HCT116 (cell line): ENCODE results near the gene LY6G6F. TPM values are rescaled to one million over a fixed set of nuclear protein-coding genes. Genes with fewer than 3 reads are reported as not detected.
A peak's percentile ranks its signal among the peaks of the same experiment; 100 is the strongest.

ENCODE experiments used
- ATAC-seq: fragments of 200-7000 bp; cut with Tn5 transposase; 2 replicates; pipeline ENCODE4 v1.9.1; 2020; ENCODE audit warnings: mild to moderate bottlenecking, moderate library complexity
- BruUV-seq: library from RNA; stranded (reverse); fragments of 400-500 nt; replicated peaks from 2 replicates; lab custom pipeline; 2021; lab: Mats Ljungman, UMichigan
- CTCF ChIA-PET: fragments of 300-600 bp; sonication (Branson Sonifier 250); formaldehyde crosslinking; loops from one replicate; lab custom pipeline; 2021; ENCODE audit warnings: antibody characterized with exemption; lab: Charles Lee
- POLR2A ChIA-PET: fragments of 300-600, 350-600 bp; sonication (Branson Sonifier 250); formaldehyde crosslinking; loops from one replicate; lab custom pipeline; 2021; ENCODE audit warnings: antibody characterized with exemption; lab: Charles Lee
- RAD21 ChIA-PET, 2 experiments: fragments of 300-600 bp; sonication (Branson Sonifier 250); formaldehyde crosslinking; loops; one replicate each; lab custom pipeline; 2023; ENCODE audit warnings: low total read pairs in 2 of 2; ENCODE audit not compliant: uncharacterized antibody in 2 of 2, unreplicated experiment in 2 of 2, low non-redundant PET in 1 of 2; lab: Charles Lee
- DNase-seq: peaks from one replicate; pipeline ENCODE4 v3.0.0-alpha.2; 2010; ENCODE audit warnings: low read depth, low spot score
- H2AFZ ChIP-seq: fragments of 200-600 bp; shearing (Covaris generic), sonication (generic); 2 replicates; pipeline ENCODE4 v1.6.1; 2017; ENCODE audit warnings: low read depth, mixed run types, mixed read lengths, antibody characterized with exemption, low read length; ENCODE audit not compliant: poor library complexity, severe bottlenecking
- H3K27ac ChIP-seq: 2 replicates; pipeline ENCODE4 v1.5.1; 2012; ENCODE audit warnings: low read depth, low read length
- H3K27me3 ChIP-seq: fragments of 200-600 bp; sonication (generic); 2 replicates; pipeline ENCODE4 v1.6.1; 2016; ENCODE audit warnings: mixed run types, low read length, mixed read lengths; ENCODE audit not compliant: insufficient read depth
- H3K36me3 ChIP-seq, 2 experiments: fragments of 200-500 bp in 1 of 2; fragments of 200-600 bp in 1 of 2; sonication (Bioruptor generic) in 1 of 2; sonication (generic) in 1 of 2; 2 replicates each; pipeline versions ENCODE4 v1.5.1 to v1.6.1; 2014 to 2016; ENCODE audit warnings: low read length in 2 of 2, inconsistent platforms in 1 of 2, mixed read lengths in 1 of 2, mixed run types in 1 of 2; ENCODE audit not compliant: insufficient read depth in 2 of 2, control insufficient read depth in 1 of 2
- H3K4me1 ChIP-seq, 2 experiments: fragments of 200-600 bp in 1 of 2; sonication (generic) in 1 of 2; 2 replicates each; pipeline versions ENCODE4 v1.5.1 to v1.6.1; 2012 to 2017; ENCODE audit warnings: low read length in 2 of 2, inconsistent platforms in 1 of 2, mild to moderate bottlenecking in 1 of 2, mixed read lengths in 1 of 2, mixed run types in 1 of 2, moderate library complexity in 1 of 2; ENCODE audit not compliant: insufficient read depth in 2 of 2, control insufficient read depth in 1 of 2
- H3K4me2 ChIP-seq: fragments of 200-600 bp; sonication (generic); 2 replicates; pipeline ENCODE4 v1.6.1; 2017; ENCODE audit warnings: mixed run types, low read length, mixed read lengths
- H3K4me3 ChIP-seq, 2 experiments: fragments of 200-600 bp in 1 of 2; sonication (generic) in 1 of 2; replicated peaks in 1 of 2; 2 replicates each; pipeline ENCODE4 v1.5.1; 2011 to 2016; ENCODE audit warnings: low read length in 2 of 2, control low read depth in 1 of 2, low read depth in 1 of 2, mild to moderate bottlenecking in 1 of 2, mixed read lengths in 1 of 2, mixed run types in 1 of 2
- H3K79me2 ChIP-seq: fragments of 200-600 bp; sonication (generic); 2 replicates; pipeline ENCODE4 v1.6.1; 2017; ENCODE audit warnings: mild to moderate bottlenecking, mixed run types, low read length, moderate library complexity, mixed read lengths; ENCODE audit not compliant: insufficient read depth
- H3K9ac ChIP-seq: fragments of 200-600 bp; sonication (generic); 2 replicates; pipeline ENCODE4 v1.6.1; 2016; ENCODE audit warnings: low read length, mixed read lengths
- H3K9me2 ChIP-seq: fragments of 200-600 bp; sonication (generic), shearing (Covaris generic); 2 replicates; pipeline ENCODE4 v1.6.1; 2017; ENCODE audit warnings: mixed run types, mild to moderate bottlenecking, moderate library complexity; ENCODE audit not compliant: insufficient read depth
- H3K9me3 ChIP-seq, 2 experiments: fragments of 200-500 bp in 1 of 2; fragments of 200-600 bp in 1 of 2; sonication (Bioruptor generic) in 1 of 2; sonication (generic) in 1 of 2; 2 replicates each; pipeline ENCODE4 v1.6.1; 2014 to 2017; ENCODE audit warnings: low read length in 2 of 2, mixed read lengths in 2 of 2, inconsistent platforms in 1 of 2, low read depth in 1 of 2, mild to moderate bottlenecking in 1 of 2, mixed run types in 1 of 2, moderate library complexity in 1 of 2; ENCODE audit not compliant: control insufficient read depth in 1 of 2, insufficient read depth in 1 of 2
- H4K20me1 ChIP-seq: fragments of 200-600 bp; sonication (generic), shearing (Covaris generic); 2 replicates; pipeline ENCODE4 v1.6.1; 2017; ENCODE audit warnings: mixed run types, mild to moderate bottlenecking, moderate library complexity; ENCODE audit not compliant: insufficient read depth
- CEBPB ChIP-seq: IDR thresholded peaks from 2 replicates; pipeline ENCODE4 v1.6.1; 2012; ENCODE audit warnings: low read depth
- CTCF ChIP-seq, 3 experiments: fragments of 200-600 bp in 1 of 3; sonication (generic) in 1 of 3; IDR thresholded peaks in 2 of 3; conservative IDR thresholded peaks in 1 of 3; 2 replicates each; pipeline ENCODE4 v1.5.1; 2012 to 2017; ENCODE audit warnings: low read depth in 2 of 3, low read length in 2 of 3, antibody characterized with exemption in 1 of 3, borderline replicate concordance in 1 of 3, control low read depth in 1 of 3, mild to moderate bottlenecking in 1 of 3, mixed read lengths in 1 of 3, mixed run types in 1 of 3, moderate library complexity in 1 of 3; ENCODE audit not compliant: insufficient read depth in 1 of 3
- POLR2AphosphoS5 ChIP-seq: IDR thresholded peaks from 2 replicates; pipeline ENCODE4 v1.6.1; 2011; ENCODE audit warnings: mild to moderate bottlenecking, low read depth, low read length, moderate library complexity
- SIN3A ChIP-seq: IDR thresholded peaks from 2 replicates; pipeline ENCODE4 v1.6.1; 2012; ENCODE audit warnings: low read depth
- SP1 ChIP-seq: IDR thresholded peaks from 2 replicates; pipeline ENCODE4 v1.6.1; 2012; ENCODE audit warnings: low read depth
- intact Hi-C: fragments of 100-400 bp; cut with micrococcal nuclease; formaldehyde crosslinking; loops from 2 replicates; pipeline ENCODE4 v1.10.0; 2022
- total RNA-seq: library from RNA; stranded (reverse); gene quantifications from one replicate; pipeline ENCODE4 v1.2.1, GENCODE V29; 2021; ENCODE audit not compliant: unreplicated experiment

LY6G6F gene
- total RNA-seq, 1 experiment from 2014 or later, result not detected

GRCh38 chr6:31729979-31730630 is 23.4 kb downstream of the LY6G6F start:
- Histone ChIP-seq H3K27ac (peak overlapping the region; percentile 90), H3K79me2 (peaks cover 30% of the 10 kb centered on the region), H3K27me3 (no peaks in the 10 kb centered on the region), H3K4me1 (peaks cover 12 to 39% of the 10 kb centered on the region in 2 experiments), H3K9ac (peak overlapping the region; percentile 72), H3K9me3 (no peaks in the 10 kb centered on the region), H3K36me3 (peaks cover 28 to 31% of the 10 kb centered on the region in 2 experiments), H3K4me3 (peak overlapping the region; percentile 70 to 72), H3K4me2 (peak overlapping the region; percentile 98), H4K20me1 (no peaks in the 10 kb centered on the region; the same call in 1 of the 2 replicates), H3K9me2 (no peaks in the 10 kb centered on the region), H2AFZ (no peak overlapping the region)
- RAD21 ChIA-PET, result interaction anchor here in 1 of 2 experiments (0.6 to 0.7 kb wide), 2 partner anchors 19 to 27 kb away, joined by 3 read pairs; partner anchors contain the start of gene ABHD16A
- ATAC-seq (peak; percentile 79), DNase-seq (peak; percentile 56)
- intact Hi-C loops, result loop anchor here (2.0 kb wide), 1 partner anchor 49 kb away; the partner anchor contains the start of gene LY6G5C
- POLR2A ChIA-PET, result interaction anchor here (1.4 to 2.2 kb wide), 4 partner anchors 9 to 97 kb away, joined by 5 to 12 read pairs (median 9); partner anchors contain the start of genes ABHD16A, HSPA1B and MSH5
- TF ChIP-seq SIN3A (no peak), CTCF (IDR thresholded peaks at IDR 0.05 in 2 of 3, conservative IDR thresholded peaks at IDR 0.05 in 1 of 3; ENCODE audit: borderline replicate concordance in 1 of 3, insufficient read depth in 1 of 3, low read depth in 2 of 3, low read length in 2 of 3) (no peak), POLR2AphosphoS5 (peak; percentile 89), SP1 (no peak), CEBPB (no peak)
- CTCF ChIA-PET, result interaction anchor here (0.6 to 2.3 kb wide), 5 partner anchors 8 to 132 kb away, joined by 3 to 13 read pairs (median 4); partner anchors contain the start of gene NEU1
- BruUV-seq, result no TSS peak
